HG03095 (cell line): ENCODE results near the gene SMARCAL1.
"Not testable (repeated sequence)": the region's sequence is repeated elsewhere in the genome, so short reads cannot be mapped to it uniquely, and the experiment has no call there.

Source experiments
- ATAC-seq: cut with Tn5 transposase; IDR thresholded peaks from one replicate; pipeline ENCODE4 v1.9.1; 2021; ENCODE audit warnings: moderate library complexity; ENCODE audit not compliant: unreplicated experiment

SMARCAL1 gene

GRCh38 chr2:216499641-216500218 lies 87.4 kb downstream of the SMARCAL1 start:
- no peak for ATAC-seq

GRCh38 chr2:216500572-216500971 lies 88.3 kb downstream of the SMARCAL1 start:
- no peak for ATAC-seq

- ATAC-seq = no peak
These were observed 89.6 kb downstream of the SMARCAL1 start for GRCh38 chr2:216501854-216502253.

- ATAC-seq = no peak
These were observed 90.3 kb downstream of the SMARCAL1 start for GRCh38 chr2:216502381-216503158.

- ATAC-seq = no peak
These were observed 90.9 kb downstream of the SMARCAL1 start for GRCh38 chr2:216503159-216503629.

GRCh38 chr2:216503697-216504375 lies 91.6 kb downstream of the SMARCAL1 start:
- ATAC-seq = no peak

- ATAC-seq = no peak
These were observed 92.1 kb downstream of the SMARCAL1 start for GRCh38 chr2:216504376-216504762.

GRCh38 chr2:216505133-216506106 lies 93.1 kb downstream of the SMARCAL1 start:
- ATAC-seq = no peak

- no peak for ATAC-seq
These were observed 95.2 kb downstream of the SMARCAL1 start for GRCh38 chr2:216507220-216508160.

- ATAC-seq = no peak
These were observed 95.9 kb downstream of the SMARCAL1 start for GRCh38 chr2:216508229-216508628.

GRCh38 chr2:216516730-216517350 lies 104.6 kb downstream of the SMARCAL1 start:
- ATAC-seq = no peak

GRCh38 chr2:216517447-216518225 lies 105.4 kb downstream of the SMARCAL1 start:
- no peak for ATAC-seq

- ATAC-seq = not testable (repeated sequence)
These were observed 106.4 kb downstream of the SMARCAL1 start for GRCh38 chr2:216518566-216519119.

- no peak for ATAC-seq
These were observed 107.0 kb downstream of the SMARCAL1 start for GRCh38 chr2:216519154-216519762.

- ATAC-seq = no peak
These were observed 107.8 kb downstream of the SMARCAL1 start for GRCh38 chr2:216520112-216520511.

- no peak for ATAC-seq
These were observed 110.7 kb downstream of the SMARCAL1 start for GRCh38 chr2:216522892-216523502.

- no peak for ATAC-seq
These were observed 113.7 kb downstream of the SMARCAL1 start for GRCh38 chr2:216525972-216526371.
